Choroid plexus epithelial cell (primary cell): Measurements from ENCODE around the gene RNF4.

Experiments
- DNase-seq: peaks from one replicate; pipeline ENCODE4 v3.0.0-alpha.2; 2010; ENCODE audit warnings: low read depth
- H3K4me3 ChIP-seq: 2 replicates; pipeline ENCODE4 v1.5.1; 2011; ENCODE audit warnings: low read depth, mild to moderate bottlenecking, control low read depth, low read length, moderate library complexity
- CTCF ChIP-seq: conservative IDR thresholded peaks from 2 replicates; pipeline ENCODE4 v1.5.1; 2011; ENCODE audit warnings: low read depth, mild to moderate bottlenecking, control low read depth, inconsistent platforms, low read length, moderate library complexity

Gene RNF4

GRCh38 chr4:2432004-2432403 lies 36.9 kb upstream of the RNF4 start:
- no peak overlapping the region for H3K4me3 ChIP-seq
- no peak for TF ChIP-seq CTCF
- DNase-seq: no peak

- TF ChIP-seq CTCF: no peak
- H3K4me3 ChIP-seq: no peak overlapping the region
- DNase-seq: peak; percentile 61
Observed at GRCh38 chr4:2432991-2433530, 35.8 kb upstream of the RNF4 start.

- H3K4me3 ChIP-seq: no peak overlapping the region
Observed at GRCh38 chr4:2433609-2434350, 35.1 kb upstream of the RNF4 start.

GRCh38 chr4:2434420-2434819 lies 34.5 kb upstream of the RNF4 start:
- no peak overlapping the region for H3K4me3 ChIP-seq
- no peak for DNase-seq
- TF ChIP-seq CTCF: no peak

More at GRCh38 chr4:2433609-2434350, 35.1 kb upstream of the RNF4 start:
- DNase-seq: no peak
- no peak for TF ChIP-seq CTCF

- DNase-seq: peak; percentile 43
- peak; percentile 60 for TF ChIP-seq CTCF
- no peak overlapping the region for H3K4me3 ChIP-seq
Observed at GRCh38 chr4:2436301-2436700, 32.6 kb upstream of the RNF4 start.

- no peak for TF ChIP-seq CTCF
- H3K4me3 ChIP-seq: no peak overlapping the region
- DNase-seq: no peak
Observed at GRCh38 chr4:2436761-2437474, 32.0 kb upstream of the RNF4 start.
